Neural cell (in vitro differentiated cells): ENCODE data around the gene TEF. TPM values are rescaled to one million over a fixed set of nuclear protein-coding genes. Genes with fewer than 3 reads are reported as not detected.

Experiments used
- H2AFZ ChIP-seq: fragments of 200-600, 300-800 bp; sonication (generic), shearing (Covaris generic); 2 replicates; pipeline ENCODE4 v1.6.0; 2014; ENCODE audit warnings: low read depth, mild to moderate bottlenecking, antibody characterized with exemption, low read length, moderate library complexity
- H3F3A ChIP-seq: fragments of 200-600 bp; shearing (Covaris generic); 2 replicates; pipeline ENCODE4 v1.6.1; 2016; ENCODE audit warnings: mild to moderate bottlenecking, moderate library complexity, mixed read lengths, antibody characterized with exemption, low read length; ENCODE audit not compliant: insufficient read depth, poor library complexity, severe bottlenecking
- H3K27ac ChIP-seq: fragments of 200-600, 300-800 bp; sonication (generic), shearing (Covaris generic); 2 replicates; pipeline ENCODE4 v1.5.1; 2014; ENCODE audit warnings: mild to moderate bottlenecking, low read length, moderate library complexity
- H3K27me3 ChIP-seq: fragments of 300-800, 200-600 bp; sonication (generic), shearing (Covaris generic); 2 replicates; pipeline ENCODE4 v1.6.0; 2014; ENCODE audit warnings: mild to moderate bottlenecking, low read depth, low read length, moderate library complexity; ENCODE audit not compliant: insufficient read depth
- H3K36me3 ChIP-seq: fragments of 300-800, 200-600 bp; sonication (generic), shearing (Covaris generic); 2 replicates; pipeline ENCODE4 v1.5.1; 2014; ENCODE audit warnings: mild to moderate bottlenecking, antibody characterized with exemption, low read length, moderate library complexity; ENCODE audit not compliant: insufficient read depth
- H3K4me2 ChIP-seq: fragments of 300-800, 200-600 bp; sonication (generic), shearing (Covaris generic); 2 replicates; pipeline ENCODE4 v1.6.0; 2014; ENCODE audit warnings: mild to moderate bottlenecking, low read length
- H3K4me3 ChIP-seq: fragments of 300-800, 200-600 bp; sonication (generic), shearing (Covaris generic); 2 replicates; pipeline ENCODE4 v1.5.1; 2014; ENCODE audit warnings: mild to moderate bottlenecking, low read length, moderate library complexity
- H3K79me2 ChIP-seq: fragments of 200-600 bp; shearing (Covaris generic); replicated peaks from 2 replicates; pipeline ENCODE4 v1.6.0; 2014; ENCODE audit warnings: mild to moderate bottlenecking, low read length, moderate library complexity; ENCODE audit not compliant: insufficient read depth
- H3K9ac ChIP-seq: fragments of 300-800, 200-600 bp; sonication (generic), shearing (Covaris generic); 2 replicates; pipeline ENCODE4 v1.6.1; 2016; ENCODE audit warnings: mild to moderate bottlenecking, low read length, mixed read lengths
- H3K9me2 ChIP-seq: fragments of 200-600 bp; shearing (Covaris generic); 2 replicates; pipeline ENCODE4 v1.6.1; 2016; ENCODE audit warnings: mild to moderate bottlenecking, low read length, mixed read lengths; ENCODE audit not compliant: insufficient read depth
- H3K9me3 ChIP-seq: fragments of 200-600, 300-800 bp; sonication (generic), shearing (Covaris generic); 2 replicates; pipeline ENCODE4 v1.6.1; 2016; ENCODE audit warnings: mild to moderate bottlenecking, mixed run types, low read length, moderate library complexity, mixed read lengths
- H4K20me1 ChIP-seq: fragments of 200-600 bp; shearing (Covaris generic); 2 replicates; pipeline ENCODE4 v1.6.1; 2016; ENCODE audit warnings: mild to moderate bottlenecking, mixed run types; ENCODE audit not compliant: insufficient read depth
- EP300 ChIP-seq: fragments of 450-650 bp; conservative IDR thresholded peaks from 2 replicates; pipeline ENCODE4 v1.6.1; 2014; ENCODE audit warnings: antibody characterized with exemption, mild to moderate bottlenecking, moderate library complexity; ENCODE audit not compliant: poor library complexity, severe bottlenecking
- EZH2 ChIP-seq: fragments of 200-600, 300-800 bp; shearing (Covaris generic), sonication (generic); IDR thresholded peaks from 2 replicates; pipeline ENCODE4 v1.6.1; 2014; ENCODE audit warnings: antibody characterized with exemption, low read length, borderline replicate concordance, mild to moderate bottlenecking; ENCODE audit not compliant: insufficient read depth, poor library complexity, severe bottlenecking
- MXI1 ChIP-seq: fragments of 450-650 bp; conservative IDR thresholded peaks from 2 replicates; pipeline ENCODE4 v1.6.1; 2014; ENCODE audit warnings: antibody characterized with exemption, mild to moderate bottlenecking; ENCODE audit not compliant: poor library complexity, severe bottlenecking
- POLR2AphosphoS5 ChIP-seq: IDR thresholded peaks from 2 replicates; pipeline ENCODE4 v1.6.1; 2012
- RAD21 ChIP-seq: fragments of 450-650 bp; conservative IDR thresholded peaks from 2 replicates; pipeline ENCODE4 v1.6.1; 2014; ENCODE audit warnings: antibody characterized with exemption, mild to moderate bottlenecking, moderate library complexity
- SMC3 ChIP-seq: fragments of 450-650 bp; conservative IDR thresholded peaks from 2 replicates; pipeline ENCODE4 v1.6.1; 2014; ENCODE audit warnings: antibody characterized with exemption, mild to moderate bottlenecking, moderate library complexity; ENCODE audit not compliant: poor library complexity
- TAF1 ChIP-seq: IDR thresholded peaks from 2 replicates; pipeline ENCODE4 v1.6.1; 2012; ENCODE audit warnings: low read depth
- polyA plus RNA-seq: library from polyadenylated mRNA; depleted of rRNA; stranded (reverse); fragments of >200 nt; gene quantifications from 2 replicates; pipeline ENCODE4 v1.2.3, GENCODE V29; 2014
- TF ChIP-seq, protein P1 (sequence below): fragments of 450-650 bp; IDR thresholded peaks from 2 replicates; pipeline ENCODE4 v1.5.1; 2014; ENCODE audit warnings: antibody characterized with exemption, mild to moderate bottlenecking, moderate library complexity; ENCODE audit not compliant: poor library complexity, severe bottlenecking
- TF ChIP-seq, protein P2 (sequence below): IDR thresholded peaks from 2 replicates; pipeline ENCODE4 v1.6.1; 2012; ENCODE audit warnings: borderline replicate concordance

TEF gene
- polyA plus RNA-seq, 1 donor from 2014 or later, result 4.9 TPM

DNA sequence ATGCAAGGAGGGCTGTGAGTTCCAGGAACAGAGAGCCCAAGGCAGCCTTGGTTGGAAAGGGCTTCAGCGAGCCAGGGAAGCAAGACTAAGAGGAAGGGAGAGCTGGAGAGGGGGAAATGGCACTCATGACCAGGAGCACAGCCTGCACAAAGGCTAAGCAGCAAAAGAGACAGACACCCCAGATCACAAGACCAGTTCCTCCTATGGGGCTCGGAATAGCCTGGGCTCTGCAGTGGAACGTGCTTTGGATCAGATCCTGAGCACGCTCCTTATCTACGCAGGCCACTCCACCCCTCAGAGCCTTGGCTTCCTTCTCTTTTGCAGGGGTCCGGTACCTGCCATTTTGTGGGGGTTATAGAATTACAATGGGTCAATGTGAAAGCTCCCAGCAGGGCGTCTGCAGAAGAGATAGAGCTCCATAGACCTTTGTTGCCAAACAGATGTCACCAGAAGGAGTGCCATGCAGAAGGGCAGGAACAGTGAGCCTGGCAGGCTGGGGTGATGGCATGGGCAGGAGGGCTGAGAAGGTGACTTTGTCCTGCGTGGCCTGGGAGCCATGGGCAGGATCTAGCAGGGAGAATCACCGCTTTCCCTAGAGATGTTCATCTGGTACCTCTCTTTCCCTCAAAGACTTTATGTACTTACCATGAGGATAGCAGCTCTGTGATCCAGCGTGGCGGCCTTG is 46.6 kb upstream of the TEF start:
- Histone ChIP-seq H3K9me2 (no peaks in the 10 kb centered on the region), H3K79me2 (no peaks in the 10 kb centered on the region), H3K27ac (no peak overlapping the region), H3K27me3 (no peaks in the 10 kb centered on the region), H3K4me3 (no peak overlapping the region), H3K4me2 (no peak overlapping the region), H2AFZ (no peak overlapping the region), H3K9me3 (no peaks in the 10 kb centered on the region), H3K9ac (no peak overlapping the region), H3F3A (no peaks in the 10 kb centered on the region), H4K20me1 (no peaks in the 10 kb centered on the region), H3K36me3 (peaks cover 7% of the 10 kb centered on the region)
- TF ChIP-seq TAF1, result no peak
- TF ChIP-seq MXI1, result no peak
- TF ChIP-seq, protein P1, sequence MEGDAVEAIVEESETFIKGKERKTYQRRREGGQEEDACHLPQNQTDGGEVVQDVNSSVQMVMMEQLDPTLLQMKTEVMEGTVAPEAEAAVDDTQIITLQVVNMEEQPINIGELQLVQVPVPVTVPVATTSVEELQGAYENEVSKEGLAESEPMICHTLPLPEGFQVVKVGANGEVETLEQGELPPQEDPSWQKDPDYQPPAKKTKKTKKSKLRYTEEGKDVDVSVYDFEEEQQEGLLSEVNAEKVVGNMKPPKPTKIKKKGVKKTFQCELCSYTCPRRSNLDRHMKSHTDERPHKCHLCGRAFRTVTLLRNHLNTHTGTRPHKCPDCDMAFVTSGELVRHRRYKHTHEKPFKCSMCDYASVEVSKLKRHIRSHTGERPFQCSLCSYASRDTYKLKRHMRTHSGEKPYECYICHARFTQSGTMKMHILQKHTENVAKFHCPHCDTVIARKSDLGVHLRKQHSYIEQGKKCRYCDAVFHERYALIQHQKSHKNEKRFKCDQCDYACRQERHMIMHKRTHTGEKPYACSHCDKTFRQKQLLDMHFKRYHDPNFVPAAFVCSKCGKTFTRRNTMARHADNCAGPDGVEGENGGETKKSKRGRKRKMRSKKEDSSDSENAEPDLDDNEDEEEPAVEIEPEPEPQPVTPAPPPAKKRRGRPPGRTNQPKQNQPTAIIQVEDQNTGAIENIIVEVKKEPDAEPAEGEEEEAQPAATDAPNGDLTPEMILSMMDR, result no peak
- TF ChIP-seq POLR2AphosphoS5, result no peak
- no peak for TF ChIP-seq EP300
- TF ChIP-seq EZH2, result no peak
- TF ChIP-seq, protein P2, sequence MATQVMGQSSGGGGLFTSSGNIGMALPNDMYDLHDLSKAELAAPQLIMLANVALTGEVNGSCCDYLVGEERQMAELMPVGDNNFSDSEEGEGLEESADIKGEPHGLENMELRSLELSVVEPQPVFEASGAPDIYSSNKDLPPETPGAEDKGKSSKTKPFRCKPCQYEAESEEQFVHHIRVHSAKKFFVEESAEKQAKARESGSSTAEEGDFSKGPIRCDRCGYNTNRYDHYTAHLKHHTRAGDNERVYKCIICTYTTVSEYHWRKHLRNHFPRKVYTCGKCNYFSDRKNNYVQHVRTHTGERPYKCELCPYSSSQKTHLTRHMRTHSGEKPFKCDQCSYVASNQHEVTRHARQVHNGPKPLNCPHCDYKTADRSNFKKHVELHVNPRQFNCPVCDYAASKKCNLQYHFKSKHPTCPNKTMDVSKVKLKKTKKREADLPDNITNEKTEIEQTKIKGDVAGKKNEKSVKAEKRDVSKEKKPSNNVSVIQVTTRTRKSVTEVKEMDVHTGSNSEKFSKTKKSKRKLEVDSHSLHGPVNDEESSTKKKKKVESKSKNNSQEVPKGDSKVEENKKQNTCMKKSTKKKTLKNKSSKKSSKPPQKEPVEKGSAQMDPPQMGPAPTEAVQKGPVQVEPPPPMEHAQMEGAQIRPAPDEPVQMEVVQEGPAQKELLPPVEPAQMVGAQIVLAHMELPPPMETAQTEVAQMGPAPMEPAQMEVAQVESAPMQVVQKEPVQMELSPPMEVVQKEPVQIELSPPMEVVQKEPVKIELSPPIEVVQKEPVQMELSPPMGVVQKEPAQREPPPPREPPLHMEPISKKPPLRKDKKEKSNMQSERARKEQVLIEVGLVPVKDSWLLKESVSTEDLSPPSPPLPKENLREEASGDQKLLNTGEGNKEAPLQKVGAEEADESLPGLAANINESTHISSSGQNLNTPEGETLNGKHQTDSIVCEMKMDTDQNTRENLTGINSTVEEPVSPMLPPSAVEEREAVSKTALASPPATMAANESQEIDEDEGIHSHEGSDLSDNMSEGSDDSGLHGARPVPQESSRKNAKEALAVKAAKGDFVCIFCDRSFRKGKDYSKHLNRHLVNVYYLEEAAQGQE, result no peak
- no peak for TF ChIP-seq RAD21
- no peak for TF ChIP-seq SMC3

DNA sequence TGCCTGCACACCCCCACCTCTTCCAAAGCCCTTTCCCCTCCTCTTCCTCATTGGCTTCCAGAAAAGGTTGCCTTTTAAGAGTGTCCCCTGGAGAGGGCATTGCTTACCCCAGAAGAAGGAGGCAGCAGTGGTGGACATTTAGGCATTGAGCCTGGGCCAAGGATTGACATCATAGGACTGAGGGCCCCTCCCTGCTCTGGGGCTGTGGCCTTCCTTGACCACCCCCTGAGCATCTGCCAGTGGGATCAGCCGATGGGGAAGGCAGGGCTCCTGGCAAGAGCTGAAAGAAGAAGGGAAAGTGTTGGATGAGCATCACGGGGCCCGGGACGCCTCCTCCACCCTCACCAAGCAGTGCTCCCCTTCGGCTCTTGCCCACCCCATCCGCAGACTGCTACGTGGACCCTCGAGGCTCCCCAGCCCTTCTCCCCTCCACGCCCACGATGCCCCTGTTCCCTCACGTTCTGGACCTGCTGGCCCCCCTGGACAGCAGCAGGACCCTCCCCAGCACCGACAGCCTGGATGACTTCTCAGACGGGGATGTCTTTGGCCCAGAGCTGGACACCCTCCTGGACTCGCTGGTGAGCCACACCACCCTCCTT is 43.0 kb upstream of the TEF start:
- TF ChIP-seq SMC3 (no peak), TAF1 (no peak), MXI1 (no peak), POLR2AphosphoS5 (no peak), EZH2 (no peak), EP300 (no peak), RAD21 (no peak)
- TF ChIP-seq, protein P2, result no peak
- TF ChIP-seq, protein P1, result no peak
- H3K9me3 ChIP-seq, result no peaks in the 10 kb centered on the region
- no peaks in the 10 kb centered on the region for H4K20me1 ChIP-seq
- no peak overlapping the region for H3K4me2 ChIP-seq
- H2AFZ ChIP-seq, result no peak overlapping the region
- no peaks in the 10 kb centered on the region for H3K36me3 ChIP-seq
- H3F3A ChIP-seq, result no peaks in the 10 kb centered on the region
- H3K9ac ChIP-seq, result no peak overlapping the region
- H3K4me3 ChIP-seq, result no peak overlapping the region
- H3K27me3 ChIP-seq, result no peaks in the 10 kb centered on the region
- no peaks in the 10 kb centered on the region for H3K9me2 ChIP-seq
- H3K27ac ChIP-seq, result no peak overlapping the region
- no peaks in the 10 kb centered on the region for H3K79me2 ChIP-seq
